Retinal pigment epithelial cell (primary cell): ENCODE measurements around the gene RYR2.
"Not testable (repeated sequence)": the region's sequence is repeated elsewhere in the genome, so short reads cannot be mapped to it uniquely, and the experiment has no call there.

Experiments
- DNase-seq: peaks from one replicate; pipeline ENCODE4 v3.0.0-alpha.2; 2010; ENCODE audit warnings: low read depth
- H3K4me3 ChIP-seq: 2 replicates; pipeline ENCODE4 v1.5.1; 2011; ENCODE audit warnings: mild to moderate bottlenecking, low read length, control low read depth, moderate library complexity
- CTCF ChIP-seq: conservative IDR thresholded peaks from 2 replicates; pipeline ENCODE4 v1.5.1; 2011; ENCODE audit warnings: low read depth, low read length, control low read depth, inconsistent platforms

RYR2 gene

GRCh38 chr1:237342730-237343129 is 300.7 kb downstream of the RYR2 start:
- no peak for TF ChIP-seq CTCF
- no peak for DNase-seq
- H3K4me3 ChIP-seq: no peak overlapping the region

GRCh38 chr1:237352747-237353146 is 310.8 kb downstream of the RYR2 start:
- no peak overlapping the region for H3K4me3 ChIP-seq
- DNase-seq: no peak
- no peak for TF ChIP-seq CTCF

GRCh38 chr1:237353918-237354317 is 311.9 kb downstream of the RYR2 start:
- DNase-seq: no peak
- H3K4me3 ChIP-seq: no peak overlapping the region
- TF ChIP-seq CTCF: no peak

- TF ChIP-seq CTCF: no peak
- H3K4me3 ChIP-seq: no peak overlapping the region
- DNase-seq: no peak
Observed at GRCh38 chr1:237355022-237355421, 313.0 kb downstream of the RYR2 start.

- no peak overlapping the region for H3K4me3 ChIP-seq
- no peak for DNase-seq
- no peak for TF ChIP-seq CTCF
Observed at GRCh38 chr1:237358555-237358954, 316.6 kb downstream of the RYR2 start.

- no peak for DNase-seq
- TF ChIP-seq CTCF: no peak
- no peak overlapping the region for H3K4me3 ChIP-seq
Observed at GRCh38 chr1:237367758-237368157, 325.8 kb downstream of the RYR2 start.

- DNase-seq: not testable (repeated sequence)
Observed at GRCh38 chr1:237371477-237371876, 329.5 kb downstream of the RYR2 start.

GRCh38 chr1:237383791-237384190 is 341.8 kb downstream of the RYR2 start:
- no peak for DNase-seq
- TF ChIP-seq CTCF: no peak
- H3K4me3 ChIP-seq: no peak overlapping the region

More at GRCh38 chr1:237371477-237371876, 329.5 kb downstream of the RYR2 start:
- H3K4me3 ChIP-seq: not testable (repeated sequence)
